Stimulated activated CD8-positive, alpha-beta memory T cell treated with anti-CD3 and anti-CD28 coated beads, Interleukin-15, amount 100 ng/mL, for 1 hour (primary cell): ENCODE measurements around the gene IFT88.

Experiments
- DNase-seq: peaks from one replicate; pipeline ENCODE4 v3.0.0-alpha.2; 2020; ENCODE audit warnings: low read depth

Gene IFT88

GRCh38 chr13:20565115-20565736 is 1.7 kb upstream of the IFT88 start:
- no peak for DNase-seq

GRCh38 chr13:20566468-20566897 is 474 bp upstream of the IFT88 start:
- DNase-seq, result no peak

- no peak for DNase-seq
Measured at GRCh38 chr13:20567881-20568528, 1.0 kb downstream of the IFT88 start.

GRCh38 chr13:20570517-20570916 is 3.6 kb downstream of the IFT88 start:
- DNase-seq, result no peak

GRCh38 chr13:20571676-20572075 is 4.7 kb downstream of the IFT88 start:
- DNase-seq, result no peak

GRCh38 chr13:20573186-20573585 is 6.2 kb downstream of the IFT88 start:
- no peak for DNase-seq

GRCh38 chr13:20573636-20574035 is 6.7 kb downstream of the IFT88 start:
- no peak for DNase-seq

GRCh38 chr13:20579191-20579590 is 12.2 kb downstream of the IFT88 start:
- DNase-seq, result no peak

GRCh38 chr13:20580257-20580656 is 13.3 kb downstream of the IFT88 start:
- no peak for DNase-seq

GRCh38 chr13:20582026-20582425 is 15.1 kb downstream of the IFT88 start:
- DNase-seq, result no peak

GRCh38 chr13:20583803-20584293 is 16.9 kb downstream of the IFT88 start:
- DNase-seq, result no peak

GRCh38 chr13:20585371-20585770 is 18.4 kb downstream of the IFT88 start:
- DNase-seq, result no peak

GRCh38 chr13:20588529-20589110 is 21.7 kb downstream of the IFT88 start:
- DNase-seq, result no peak

GRCh38 chr13:20590561-20590960 is 23.6 kb downstream of the IFT88 start:
- DNase-seq, result no peak

- no peak for DNase-seq
Measured at GRCh38 chr13:20592606-20593005, 25.6 kb downstream of the IFT88 start.

- no peak for DNase-seq
Measured at GRCh38 chr13:20594280-20594679, 27.3 kb downstream of the IFT88 start.

- DNase-seq, result no peak
Measured at GRCh38 chr13:20607015-20607414, 40.1 kb downstream of the IFT88 start.

- no peak for DNase-seq
Measured at GRCh38 chr13:20608438-20609020, 41.6 kb downstream of the IFT88 start.

- DNase-seq, result no peak
Measured at GRCh38 chr13:20609145-20609544, 42.2 kb downstream of the IFT88 start.

GRCh38 chr13:20610006-20610405 is 43.0 kb downstream of the IFT88 start:
- DNase-seq, result no peak

- DNase-seq, result no peak
Measured at GRCh38 chr13:20616059-20616797, 49.3 kb downstream of the IFT88 start.

- no peak for DNase-seq
Measured at GRCh38 chr13:20623000-20623399, 56.0 kb downstream of the IFT88 start.
